ENCODE measurements around the gene ADAMTS9.

Gene ADAMTS9

GRCh38 chr3:64616953-64617352, 70.8 kb downstream of the ADAMTS9 start:
- DNase-seq, result no peak

- DNase-seq, result no peak
Measured at GRCh38 chr3:64612916-64613526, 74.8 kb downstream of the ADAMTS9 start.

GRCh38 chr3:64612082-64612860, 75.5 kb downstream of the ADAMTS9 start:
- DNase-seq, result no peak

GRCh38 chr3:64608741-64609140, 79.1 kb downstream of the ADAMTS9 start:
- DNase-seq, result no peak

- no peak for DNase-seq
Measured at GRCh38 chr3:64607032-64607551, 80.7 kb downstream of the ADAMTS9 start.

- DNase-seq, result no peak
Measured at GRCh38 chr3:64604313-64604712, 83.5 kb downstream of the ADAMTS9 start.

- DNase-seq, result no peak
Measured at GRCh38 chr3:64601824-64602223, 86.0 kb downstream of the ADAMTS9 start.

GRCh38 chr3:64600246-64600950, 87.4 kb downstream of the ADAMTS9 start:
- no peak for DNase-seq

- no peak for DNase-seq
Measured at GRCh38 chr3:64599651-64600050, 88.1 kb downstream of the ADAMTS9 start.

- no peak for DNase-seq
Measured at GRCh38 chr3:64595253-64595694, 92.5 kb downstream of the ADAMTS9 start.

- no peak for DNase-seq
Measured at GRCh38 chr3:64594134-64594533, 93.7 kb downstream of the ADAMTS9 start.

- DNase-seq, result no peak
Measured at GRCh38 chr3:64593350-64593749, 94.5 kb downstream of the ADAMTS9 start.

GRCh38 chr3:64591615-64592014, 96.2 kb downstream of the ADAMTS9 start:
- no peak for DNase-seq

- DNase-seq, result no peak
Measured at GRCh38 chr3:64588380-64588779, 99.4 kb downstream of the ADAMTS9 start.

GRCh38 chr3:64586952-64587351, 100.8 kb downstream of the ADAMTS9 start:
- no peak for DNase-seq

GRCh38 chr3:64584179-64584578, 103.6 kb downstream of the ADAMTS9 start:
- no peak for DNase-seq

- no peak for DNase-seq
Measured at GRCh38 chr3:64578797-64579196, 109.0 kb downstream of the ADAMTS9 start.

GRCh38 chr3:64578062-64578770, 109.6 kb downstream of the ADAMTS9 start:
- no peak for DNase-seq

GRCh38 chr3:64576211-64576775, 111.5 kb downstream of the ADAMTS9 start:
- DNase-seq, result no peak

- DNase-seq, result no peak
Measured at GRCh38 chr3:64575211-64575844, 112.5 kb downstream of the ADAMTS9 start.

- no peak for DNase-seq
Measured at GRCh38 chr3:64574194-64574593, 113.6 kb downstream of the ADAMTS9 start.

- DNase-seq, result no peak
Measured at GRCh38 chr3:64571982-64572381, 115.8 kb downstream of the ADAMTS9 start.

All from inflammatory macrophage treated with lipopolysaccharide for 1 hour (primary cell).